ENCODE data around the gene KCNH2. TPM values are rescaled to one million over a fixed set of nuclear protein-coding genes. Genes with fewer than 3 reads are reported as not detected.
A peak's percentile ranks its signal among the peaks of the same experiment; 100 is the strongest.

Gene KCNH2
- total RNA-seq, 2 donors from 2014 or later, result 0.22 TPM; not detected in 1

DNA sequence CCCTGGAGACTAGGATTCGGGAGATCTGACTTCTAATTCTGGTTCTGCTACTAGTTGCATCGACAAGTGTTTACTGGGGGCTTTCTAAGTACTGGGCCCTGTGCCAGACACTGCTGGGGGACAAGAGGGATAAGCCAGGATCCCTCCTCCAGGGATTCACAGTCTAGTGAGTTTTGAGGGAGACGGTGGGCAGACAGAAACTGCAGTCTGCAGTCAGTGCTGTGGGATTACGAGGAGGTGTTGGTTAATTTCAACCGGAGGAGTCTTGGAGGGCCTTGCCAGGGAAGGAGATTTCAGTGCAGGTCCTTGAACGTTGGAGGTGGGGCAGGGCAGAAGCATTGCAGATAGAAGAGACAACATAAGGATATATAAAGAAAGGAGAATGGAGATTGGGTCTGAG, 3.5 kb upstream of the KCNH2 start:
- ATAC-seq, result no peak
- peaks cover 44 to 46% of the 10 kb centered on the region in 2 donors for H3K27me3 Mint-ChIP-seq
- H3K4me3 Mint-ChIP-seq, result no peak overlapping the region
- H3K9me3 Mint-ChIP-seq, result no peaks in the 10 kb centered on the region
- no peak overlapping the region for H3K27ac Mint-ChIP-seq
- DNase-seq (ENCODE audit: low spot score), result no peak
- H3K36me3 Mint-ChIP-seq, result peaks cover 4% of the 10 kb centered on the region
- peaks cover 17 to 22% of the 10 kb centered on the region in 2 donors for H3K4me1 Mint-ChIP-seq (ENCODE audit: low read depth in 2 of 2)

- Mint-ChIP-seq H3K9me3 (no peaks in the 10 kb centered on the region), H3K27ac (no peak overlapping the region), H3K4me3 (no peak overlapping the region), H3K4me1 (ENCODE audit: low read depth in 2 of 2) (peaks cover 11 to 16% of the 10 kb centered on the region in 2 donors), H3K27me3 (peaks cover 40 to 47% of the 10 kb centered on the region in 2 donors), H3K36me3 (peaks cover 4% of the 10 kb centered on the region)
- DNase-seq (ENCODE audit: low spot score) (no peak), ATAC-seq (no peak)
Observed at GRCh38 chr7:150980663-150981062, 2.5 kb upstream of the KCNH2 start.

DNA sequence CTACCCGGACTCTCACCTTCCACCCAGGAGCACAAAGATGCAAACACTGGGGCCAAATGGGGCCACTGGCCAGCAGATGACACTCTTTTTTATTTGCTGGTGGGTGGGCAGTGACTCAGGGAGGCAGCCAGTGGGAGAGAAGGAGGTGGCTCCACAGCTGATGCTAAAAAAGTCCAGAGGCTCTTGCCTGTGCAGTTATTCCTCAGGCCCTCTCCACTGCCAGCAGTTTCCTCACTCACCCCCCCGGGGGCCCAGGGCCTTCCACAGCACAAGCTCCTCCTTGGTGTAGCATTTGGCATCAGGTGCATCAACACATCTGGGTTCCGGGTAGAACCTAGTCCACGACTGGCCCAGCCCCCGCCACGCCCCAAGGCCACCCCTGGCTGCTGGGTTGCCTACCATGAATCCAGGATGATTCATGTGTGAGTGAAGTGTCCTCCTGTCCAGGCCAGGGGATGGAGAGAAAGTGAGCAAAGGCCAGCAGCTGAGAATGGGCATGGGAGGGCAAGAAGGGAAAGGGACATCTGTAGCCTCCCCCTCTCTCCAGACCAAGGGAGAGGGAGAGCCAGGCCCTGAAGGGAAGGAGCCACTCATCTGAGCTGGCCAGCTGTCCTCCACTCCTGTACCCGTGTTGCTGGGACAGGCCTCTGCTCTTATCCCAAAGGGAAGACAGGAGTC, 1.7 kb upstream of the KCNH2 start:
- no peaks in the 10 kb centered on the region for H3K9me3 Mint-ChIP-seq
- peak overlapping the region; percentile 12 for H3K4me3 Mint-ChIP-seq

GRCh38 chr7:150977382-150978125, 567 bp downstream of the KCNH2 start:
- peaks cover 34 to 37% of the 10 kb centered on the region in 2 donors for H3K27me3 Mint-ChIP-seq
- H3K4me1 Mint-ChIP-seq (ENCODE audit: low read depth in 2 of 2), result peaks cover 16 to 20% of the 10 kb centered on the region in 2 donors
- ATAC-seq, result no peak
- peaks cover 4% of the 10 kb centered on the region for H3K36me3 Mint-ChIP-seq
- no peak for DNase-seq (ENCODE audit: low spot score)
- H3K27ac Mint-ChIP-seq, result no peak overlapping the region
- H3K9me3 Mint-ChIP-seq, result no peaks in the 10 kb centered on the region
- H3K4me3 Mint-ChIP-seq, result peak overlapping the region; percentile 77

More for the DNA sequence above, 1.7 kb upstream of the KCNH2 start:
- peaks cover 4% of the 10 kb centered on the region for H3K36me3 Mint-ChIP-seq
- peaks cover 41 to 47% of the 10 kb centered on the region in 2 donors for H3K27me3 Mint-ChIP-seq
- no peak for ATAC-seq
- no peak overlapping the region for H3K27ac Mint-ChIP-seq
- no peak for DNase-seq (ENCODE audit: low spot score)
- H3K4me1 Mint-ChIP-seq (ENCODE audit: low read depth in 2 of 2), result peaks cover 16 to 20% of the 10 kb centered on the region in 2 donors

DNA sequence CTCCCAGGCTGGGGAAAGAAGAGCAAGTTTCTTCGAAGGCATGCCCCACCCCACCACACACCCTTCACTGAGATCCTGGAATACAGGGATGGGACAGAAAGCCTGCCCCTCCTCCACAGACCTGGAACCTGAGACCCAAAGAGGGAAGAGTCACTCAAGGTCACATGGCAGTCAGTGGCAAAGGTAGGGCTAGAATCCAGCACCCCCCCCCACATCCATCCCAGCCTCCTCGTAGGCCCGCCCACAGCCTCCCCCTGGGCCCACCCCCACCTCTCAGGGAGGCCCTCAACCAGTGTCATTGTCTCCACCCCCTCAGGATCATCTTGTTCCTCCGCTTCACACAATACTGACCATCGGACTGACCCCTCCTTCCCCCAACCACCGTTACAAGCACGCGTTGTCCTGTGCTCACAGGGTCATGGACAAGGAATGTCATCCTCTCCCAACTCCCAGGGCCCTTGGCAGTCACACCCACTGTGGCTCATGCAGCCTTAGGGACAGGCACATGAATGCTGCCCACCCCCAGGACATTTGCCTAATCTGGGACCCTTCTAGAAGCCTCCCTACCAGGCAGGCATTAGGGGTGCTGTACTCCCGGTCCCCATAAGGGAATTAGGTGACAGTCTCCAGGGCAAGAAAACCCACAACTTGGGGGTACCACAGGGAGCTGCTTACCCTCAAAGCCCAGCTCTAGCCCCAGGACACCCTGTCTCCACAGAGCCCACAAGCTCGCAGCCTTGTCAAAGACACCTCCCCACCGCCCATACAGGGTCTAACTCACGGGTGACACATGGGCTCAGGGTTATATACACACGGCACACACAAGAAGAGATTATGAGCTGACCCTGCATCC, 1.4 kb downstream of the KCNH2 start:
- H3K9me3 Mint-ChIP-seq, result no peaks in the 10 kb centered on the region
- H3K27ac Mint-ChIP-seq, result peak overlapping the region in 1 of 2 donors; percentile 55
- peak overlapping the region; percentile 77 for H3K4me3 Mint-ChIP-seq
- peaks cover 16 to 20% of the 10 kb centered on the region in 2 donors for H3K4me1 Mint-ChIP-seq (ENCODE audit: low read depth in 2 of 2)
- H3K27me3 Mint-ChIP-seq, result peaks cover 30 to 33% of the 10 kb centered on the region in 2 donors
- DNase-seq (ENCODE audit: low spot score), result no peak
- peaks cover 4% of the 10 kb centered on the region for H3K36me3 Mint-ChIP-seq
- no peak for ATAC-seq

DNA sequence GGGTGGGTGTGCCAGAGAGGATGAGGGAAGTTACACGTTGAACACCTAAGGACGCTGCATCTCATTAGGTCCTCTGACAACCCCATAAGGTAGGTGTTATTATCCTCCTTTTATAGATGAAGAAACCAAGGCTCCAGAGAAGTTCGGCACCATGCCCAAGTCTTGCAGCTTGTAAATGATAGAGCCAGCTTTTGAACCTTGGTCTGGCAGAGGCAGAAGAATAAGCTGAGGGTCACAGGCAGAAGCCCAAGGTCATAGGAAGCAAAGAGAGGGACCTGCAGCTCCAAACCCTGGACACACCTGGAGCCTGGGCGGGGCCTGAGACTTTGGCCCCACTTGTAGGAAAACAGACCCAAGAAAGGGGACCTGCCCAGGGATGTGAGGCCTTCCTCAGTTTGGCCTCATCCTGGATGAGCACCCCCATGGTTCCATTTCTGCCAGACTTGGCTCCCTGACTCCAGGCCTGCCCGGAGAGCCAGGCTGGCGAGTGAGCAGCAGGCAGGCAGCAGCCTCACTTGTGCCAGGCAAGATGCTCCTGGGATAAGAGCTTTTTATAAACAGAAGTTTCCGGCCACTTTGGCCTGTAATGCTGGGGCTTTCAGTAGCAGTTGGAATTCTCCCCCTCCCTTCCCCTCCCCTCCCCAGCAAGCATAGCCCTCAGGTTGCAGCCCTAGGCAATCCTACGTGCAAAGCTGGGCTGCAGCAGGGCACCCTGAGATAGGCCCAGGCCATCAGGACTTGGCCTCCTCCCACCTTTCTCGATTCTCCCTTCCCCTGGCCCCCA, 2.4 kb downstream of the KCNH2 start:
- ATAC-seq, result no peak
- H3K27me3 Mint-ChIP-seq, result peaks cover 22 to 25% of the 10 kb centered on the region in 2 donors
- no peaks in the 10 kb centered on the region for H3K9me3 Mint-ChIP-seq
- no peak overlapping the region for H3K27ac Mint-ChIP-seq
- peaks cover 4% of the 10 kb centered on the region for H3K36me3 Mint-ChIP-seq
- H3K4me1 Mint-ChIP-seq (ENCODE audit: low read depth in 2 of 2), result peaks cover 16 to 20% of the 10 kb centered on the region in 2 donors
- DNase-seq (ENCODE audit: low spot score), result no peak
- peak overlapping the region; percentile 76 for H3K4me3 Mint-ChIP-seq

GRCh38 chr7:150974468-150975391, 3.4 kb downstream of the KCNH2 start:
- DNase-seq (ENCODE audit: low spot score) (peak; percentile 76), ATAC-seq (peak; percentile 75 to 82)
- peaks cover 20% of the 10 kb centered on the region in 2 donors for H3K27me3 Mint-ChIP-seq
- peaks cover 4% of the 10 kb centered on the region for H3K36me3 Mint-ChIP-seq
- H3K9me3 Mint-ChIP-seq, result no peaks in the 10 kb centered on the region
- peak overlapping the region; percentile 76 for H3K4me3 Mint-ChIP-seq
- peaks cover 16 to 20% of the 10 kb centered on the region in 2 donors for H3K4me1 Mint-ChIP-seq (ENCODE audit: low read depth in 2 of 2)
- H3K27ac Mint-ChIP-seq, result no peak overlapping the region

- Mint-ChIP-seq H3K36me3 (peaks cover 3% of the 10 kb centered on the region), H3K4me1 (ENCODE audit: low read depth in 2 of 2) (peaks cover 14 to 19% of the 10 kb centered on the region in 2 donors), H3K4me3 (peak overlapping the region; percentile 76), H3K27ac (no peak overlapping the region), H3K27me3 (peaks cover 17 to 18% of the 10 kb centered on the region in 2 donors), H3K9me3 (no peaks in the 10 kb centered on the region)
- ATAC-seq (no peak), DNase-seq (ENCODE audit: low spot score) (no peak)
Observed at GRCh38 chr7:150973571-150974451, 4.3 kb downstream of the KCNH2 start.

GRCh38 chr7:150972741-150973140, 5.4 kb downstream of the KCNH2 start:
- Mint-ChIP-seq H3K9me3 (no peaks in the 10 kb centered on the region), H3K4me3 (no peak overlapping the region), H3K27me3 (peaks cover 19 to 23% of the 10 kb centered on the region in 2 donors), H3K4me1 (ENCODE audit: low read depth in 2 of 2) (peaks cover 10 to 13% of the 10 kb centered on the region in 2 donors), H3K36me3 (no peaks in the 10 kb centered on the region), H3K27ac (no peak overlapping the region)
- ATAC-seq (no peak), DNase-seq (ENCODE audit: low spot score) (no peak)

- Mint-ChIP-seq H3K36me3 (no peaks in the 10 kb centered on the region), H3K9me3 (no peaks in the 10 kb centered on the region), H3K27ac (no peak overlapping the region), H3K4me1 (ENCODE audit: low read depth in 2 of 2) (peaks cover 5 to 9% of the 10 kb centered on the region in 2 donors), H3K27me3 (peaks cover 22 to 25% of the 10 kb centered on the region in 2 donors), H3K4me3 (no peak overlapping the region)
- no peak for DNase-seq (ENCODE audit: low spot score)
- ATAC-seq, result no peak
Observed at GRCh38 chr7:150972023-150972468, 6.1 kb downstream of the KCNH2 start.

DNA sequence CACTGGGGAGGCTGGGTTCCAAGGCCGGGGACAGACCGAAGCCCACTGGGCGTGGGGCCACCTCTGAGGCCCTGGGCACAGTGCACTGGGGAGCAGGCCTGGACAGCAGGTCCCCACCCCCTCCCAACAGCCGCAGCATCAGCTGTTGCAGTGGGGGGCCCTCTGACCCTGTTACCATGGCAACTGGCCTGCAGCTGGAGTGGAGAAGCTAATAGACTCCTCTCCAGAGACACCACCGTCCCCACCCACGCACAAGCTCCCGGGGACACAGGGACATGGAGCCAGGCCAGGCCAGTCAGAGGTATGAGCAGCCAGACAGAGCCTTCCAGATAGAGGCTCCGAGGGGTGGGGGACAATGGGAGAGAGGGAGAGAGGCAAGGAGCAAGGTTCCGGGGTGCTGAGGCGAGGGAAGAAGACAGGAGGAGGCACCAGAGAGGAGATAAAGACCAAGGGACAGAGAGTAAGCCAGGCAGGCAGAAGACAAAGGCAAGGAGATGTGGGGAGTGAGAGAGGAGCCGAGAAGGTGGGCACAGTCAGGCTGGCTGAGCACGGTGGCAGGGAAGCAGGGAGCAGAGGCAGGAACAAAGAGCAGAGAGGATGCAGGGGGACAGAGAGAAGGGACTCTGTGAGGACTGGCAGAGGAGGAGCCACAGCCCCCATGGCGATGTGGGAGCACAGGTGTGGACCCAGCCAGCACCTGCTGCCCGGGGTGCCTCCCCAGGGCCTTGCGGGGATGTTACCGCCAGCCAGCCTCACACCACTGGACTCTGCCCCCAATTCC, 6.7 kb downstream of the KCNH2 start:
- no peak for ATAC-seq
- Mint-ChIP-seq H3K36me3 (no peaks in the 10 kb centered on the region), H3K27ac (no peak overlapping the region)

More for the DNA sequence above, 6.7 kb downstream of the KCNH2 start:
- H3K9me3 Mint-ChIP-seq, result no peaks in the 10 kb centered on the region
- DNase-seq (ENCODE audit: low spot score), result no peak
- peaks cover 5% of the 10 kb centered on the region in 2 donors for H3K4me1 Mint-ChIP-seq (ENCODE audit: low read depth in 2 of 2)
- H3K4me3 Mint-ChIP-seq, result no peak overlapping the region
- peaks cover 18 to 25% of the 10 kb centered on the region in 2 donors for H3K27me3 Mint-ChIP-seq
